Measurements from ENCODE around the gene SPOP.

DNA sequence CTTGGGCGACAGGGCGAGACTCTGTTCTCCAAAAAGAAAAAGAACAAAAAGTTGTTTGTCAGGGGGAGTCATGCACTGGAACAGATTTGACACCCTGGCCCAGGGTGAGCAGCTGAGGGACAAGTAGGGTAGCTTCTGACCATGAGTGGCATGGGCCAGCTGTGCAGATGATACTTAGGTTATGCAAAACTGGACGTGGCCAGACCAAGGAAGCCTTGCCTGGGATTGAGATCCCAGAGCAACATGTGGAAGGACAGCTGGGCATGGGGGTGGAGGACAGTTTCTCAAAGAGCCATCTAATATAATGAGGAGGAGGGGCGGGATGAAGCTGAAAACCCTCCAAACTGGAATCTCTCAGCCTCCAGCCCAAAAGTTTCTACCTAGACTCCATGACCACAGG lies 49.5 kb upstream of the SPOP start:
- TF ChIP-seq, protein P1, sequence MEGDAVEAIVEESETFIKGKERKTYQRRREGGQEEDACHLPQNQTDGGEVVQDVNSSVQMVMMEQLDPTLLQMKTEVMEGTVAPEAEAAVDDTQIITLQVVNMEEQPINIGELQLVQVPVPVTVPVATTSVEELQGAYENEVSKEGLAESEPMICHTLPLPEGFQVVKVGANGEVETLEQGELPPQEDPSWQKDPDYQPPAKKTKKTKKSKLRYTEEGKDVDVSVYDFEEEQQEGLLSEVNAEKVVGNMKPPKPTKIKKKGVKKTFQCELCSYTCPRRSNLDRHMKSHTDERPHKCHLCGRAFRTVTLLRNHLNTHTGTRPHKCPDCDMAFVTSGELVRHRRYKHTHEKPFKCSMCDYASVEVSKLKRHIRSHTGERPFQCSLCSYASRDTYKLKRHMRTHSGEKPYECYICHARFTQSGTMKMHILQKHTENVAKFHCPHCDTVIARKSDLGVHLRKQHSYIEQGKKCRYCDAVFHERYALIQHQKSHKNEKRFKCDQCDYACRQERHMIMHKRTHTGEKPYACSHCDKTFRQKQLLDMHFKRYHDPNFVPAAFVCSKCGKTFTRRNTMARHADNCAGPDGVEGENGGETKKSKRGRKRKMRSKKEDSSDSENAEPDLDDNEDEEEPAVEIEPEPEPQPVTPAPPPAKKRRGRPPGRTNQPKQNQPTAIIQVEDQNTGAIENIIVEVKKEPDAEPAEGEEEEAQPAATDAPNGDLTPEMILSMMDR (IDR thresholded peaks at IDR 0.05): no peak
- no peak for TF ChIP-seq ZFX (IDR thresholded peaks at IDR 0.05; ENCODE audit: borderline replicate concordance)
